Middle frontal gyrus (tissue), 1 donor: ENCODE measurements around the gene EXOC4.
"Not testable (repeated sequence)": the region's sequence is repeated elsewhere in the genome, so short reads cannot be mapped to it uniquely, and the experiment has no call there.

Experiments
- DNase-seq: peaks from one replicate; pipeline ENCODE4 v3.0.0-alpha.2; 2015; ENCODE audit warnings: low spot score; ENCODE audit errors: extremely low spot score

The EXOC4 gene

GRCh38 chr7:133962646-133963045 is 709.8 kb downstream of the EXOC4 start:
- no peak for DNase-seq

GRCh38 chr7:133963629-133964028 is 710.8 kb downstream of the EXOC4 start:
- DNase-seq = no peak

GRCh38 chr7:133971625-133972024 is 718.7 kb downstream of the EXOC4 start:
- no peak for DNase-seq

GRCh38 chr7:133973710-133974109 is 720.8 kb downstream of the EXOC4 start:
- DNase-seq = no peak

DNA sequence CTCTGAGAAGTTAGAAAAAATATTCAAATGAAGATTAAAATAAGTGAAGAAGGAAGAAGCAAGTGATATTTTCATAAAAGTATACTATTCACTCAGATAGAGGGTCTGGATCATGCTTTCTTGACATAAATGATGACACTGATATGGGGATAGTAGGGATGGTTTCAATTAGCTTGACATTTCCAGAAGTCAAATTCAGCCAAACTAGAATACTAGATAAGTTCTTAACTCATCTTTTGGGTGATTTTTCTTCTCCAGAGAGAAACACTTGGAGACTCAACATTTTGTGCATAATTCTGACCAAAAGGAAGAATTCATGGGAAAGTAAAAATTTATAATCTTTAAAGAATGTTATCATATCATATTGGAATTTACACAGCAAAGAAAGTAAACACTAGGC is 722.3 kb downstream of the EXOC4 start:
- DNase-seq = no peak

GRCh38 chr7:133976140-133976539 is 723.3 kb downstream of the EXOC4 start:
- no peak for DNase-seq

DNA sequence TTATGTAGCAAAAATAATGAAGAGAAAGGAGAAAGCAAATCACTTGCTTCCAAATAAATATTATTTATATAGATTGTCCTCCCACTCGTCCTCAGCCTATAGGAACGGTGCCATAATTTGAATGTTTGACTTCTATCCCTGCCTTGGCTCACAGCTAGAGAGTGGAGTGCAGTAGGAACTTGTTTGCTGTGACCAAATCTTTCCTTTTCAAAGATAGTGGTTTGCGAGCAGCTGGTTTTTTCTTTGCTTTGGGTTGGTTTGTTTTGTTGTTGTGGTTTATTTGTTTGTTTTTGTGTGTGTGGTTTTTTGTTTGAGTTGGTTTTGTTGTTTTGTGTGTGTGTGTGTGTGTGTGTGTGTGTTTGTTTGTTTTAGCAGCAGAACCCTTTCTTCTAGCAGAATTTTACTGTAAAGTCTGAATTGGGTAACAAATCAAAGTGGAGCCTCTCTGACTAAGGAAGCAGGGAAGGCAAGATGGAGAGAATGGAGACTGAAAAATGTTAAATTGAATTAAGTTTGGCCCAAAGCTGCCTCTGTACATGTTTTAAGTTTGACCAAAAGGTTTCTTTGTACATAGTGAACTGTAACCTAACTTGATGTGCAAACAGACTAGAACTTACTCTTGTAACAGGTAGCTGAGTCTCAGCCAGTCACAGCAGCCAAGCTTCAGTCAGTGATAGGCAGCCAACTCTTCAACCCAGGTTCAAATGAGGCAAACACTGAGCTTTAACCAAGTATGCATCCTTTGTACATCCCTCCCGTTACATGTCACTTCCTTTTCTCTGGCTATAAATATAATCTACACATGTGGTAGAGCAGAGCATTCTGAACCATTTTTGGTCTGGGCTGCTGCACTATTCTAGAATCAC is 724.8 kb downstream of the EXOC4 start:
- DNase-seq = no peak

- DNase-seq = no peak
Measured at GRCh38 chr7:133978502-133979295, 725.8 kb downstream of the EXOC4 start.

GRCh38 chr7:133980804-133981203 is 727.9 kb downstream of the EXOC4 start:
- no peak for DNase-seq

- DNase-seq = no peak
Measured at GRCh38 chr7:133983685-133984419, 731.0 kb downstream of the EXOC4 start.

DNA sequence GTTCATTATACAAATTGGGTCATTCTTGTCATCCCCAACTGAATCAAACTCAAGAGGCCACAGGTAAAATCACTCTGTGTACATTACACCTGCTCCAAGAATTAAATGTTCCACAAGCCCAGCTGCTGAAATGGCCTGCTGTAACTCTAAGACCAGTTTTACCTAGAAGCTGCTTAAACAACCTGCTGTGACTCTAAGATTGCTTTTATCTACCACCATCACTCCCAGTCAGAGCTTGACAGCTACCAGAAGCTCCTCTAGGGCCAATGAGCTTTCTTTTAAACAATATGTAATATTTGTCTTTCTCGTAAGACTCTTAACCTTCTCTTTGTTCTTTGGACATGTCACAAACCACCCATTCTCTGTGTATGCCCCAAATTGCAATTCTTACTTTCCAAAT is 732.4 kb downstream of the EXOC4 start:
- DNase-seq = no peak

- DNase-seq = no peak
Measured at GRCh38 chr7:133987582-133987981, 734.7 kb downstream of the EXOC4 start.

GRCh38 chr7:133993547-133993946 is 740.7 kb downstream of the EXOC4 start:
- no peak for DNase-seq

- not testable (repeated sequence) for DNase-seq
Measured at GRCh38 chr7:133994100-133994499, 741.2 kb downstream of the EXOC4 start.

DNA sequence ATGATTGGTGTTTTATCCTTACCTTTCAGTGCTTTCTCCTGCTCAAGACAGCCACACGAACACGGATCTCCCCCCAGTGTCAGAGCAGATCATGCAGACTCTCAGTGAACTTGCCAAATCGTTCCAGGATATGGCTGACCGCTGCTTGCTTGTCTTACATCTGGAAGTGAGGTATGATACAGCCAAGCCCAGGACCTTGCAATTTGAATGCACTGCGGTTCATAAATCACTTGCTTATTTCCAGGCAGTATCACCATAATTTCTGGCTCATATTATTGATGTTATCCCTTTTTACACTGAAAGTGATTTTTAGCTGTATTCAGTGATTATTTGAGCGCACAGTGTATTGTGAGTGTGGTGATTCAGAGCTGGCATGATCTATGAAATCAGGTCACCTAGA is 744.6 kb downstream of the EXOC4 start:
- no peak for DNase-seq

- DNase-seq = no peak
Measured at GRCh38 chr7:133999178-133999577, 746.3 kb downstream of the EXOC4 start.

DNA sequence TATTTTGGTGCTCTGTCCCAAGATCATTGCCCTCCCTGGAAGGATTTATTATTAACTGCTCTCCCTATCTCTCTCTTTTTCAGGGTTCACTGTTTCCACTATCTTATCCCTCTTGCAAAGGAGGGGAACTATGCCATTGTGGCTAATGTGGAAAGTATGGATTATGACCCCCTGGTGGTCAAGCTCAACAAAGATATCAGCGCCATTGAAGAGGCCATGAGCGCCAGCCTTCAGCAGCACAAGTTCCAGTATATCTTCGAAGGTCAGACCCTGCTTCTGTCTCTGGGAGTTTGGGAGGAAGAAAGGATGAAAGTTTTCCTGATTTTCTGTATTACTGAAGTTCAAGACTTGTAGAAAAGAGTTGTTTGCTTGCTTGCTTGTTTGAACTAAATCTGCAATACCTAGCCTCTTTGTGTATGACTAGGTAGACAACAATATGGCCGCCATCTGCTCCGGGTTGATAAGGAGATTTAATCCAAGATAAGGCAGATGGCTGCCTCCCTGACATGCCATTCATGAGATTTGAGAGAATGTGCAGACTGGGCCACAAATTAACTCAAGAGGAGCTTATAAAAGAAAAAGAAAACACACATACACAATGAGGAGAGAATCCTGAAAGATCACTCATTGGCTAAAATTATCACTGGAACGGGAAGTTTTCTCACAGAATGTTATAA is 752.1 kb downstream of the EXOC4 start:
- DNase-seq = no peak

- DNase-seq = no peak
Measured at GRCh38 chr7:134009314-134010110, 756.6 kb downstream of the EXOC4 start.

DNA sequence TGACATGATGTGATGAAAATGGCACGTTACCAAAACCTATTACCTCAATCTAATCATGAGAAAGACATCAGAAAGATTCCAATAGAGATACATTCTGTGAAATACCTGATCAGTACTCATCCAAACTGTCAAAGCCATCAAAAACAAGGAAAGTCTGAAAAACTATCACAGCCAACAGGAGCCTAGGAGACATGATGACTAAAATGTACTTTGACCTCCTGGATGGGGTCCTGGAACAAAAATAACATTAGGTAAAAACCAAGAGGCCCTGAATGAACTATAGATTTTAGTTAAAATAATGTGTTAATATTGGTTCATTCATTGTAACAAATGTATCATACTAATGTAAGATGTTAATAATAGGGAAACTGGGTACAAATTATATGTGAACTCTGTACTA is 760.4 kb downstream of the EXOC4 start:
- no peak for DNase-seq

DNA sequence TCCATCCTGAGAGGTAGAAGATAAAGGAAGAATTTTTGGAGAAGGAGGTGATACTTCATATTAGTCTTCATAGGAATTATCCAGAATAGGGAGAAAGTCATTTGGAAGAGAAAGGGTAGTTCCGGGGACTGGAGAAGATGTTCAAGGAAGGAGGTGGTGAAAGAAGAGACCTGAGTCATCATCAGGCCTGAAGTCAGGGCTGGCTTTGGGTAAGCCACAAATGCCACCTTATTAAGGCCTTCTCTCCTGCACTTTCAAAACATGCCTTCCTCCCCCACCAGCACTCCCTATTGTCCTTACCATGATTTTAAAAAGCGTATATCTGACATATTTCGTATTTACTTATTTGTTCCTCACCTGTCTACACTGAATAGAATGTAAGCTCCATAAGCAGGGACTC is 762.1 kb downstream of the EXOC4 start:
- DNase-seq = no peak
